AG04450 (cell line): ENCODE results near the gene PAX7. TPM values are rescaled to one million over a fixed set of nuclear protein-coding genes. Genes with fewer than 3 reads are reported as not detected.

Experiments used
- CTCF ChIA-PET: fragments of 300-600, 350-600 bp; formaldehyde crosslinking; extraction: SDS; loops from one replicate; lab custom pipeline; 2022; ENCODE audit warnings: antibody characterized with exemption, inconsistent platforms; lab: Charles Lee
- POLR2A ChIA-PET: fragments of 350-600 bp; formaldehyde crosslinking; extraction: SDS; loops from one replicate; lab custom pipeline; 2021; ENCODE audit warnings: antibody characterized with exemption, inconsistent platforms; lab: Yijun Ruan, JAX
- DNase-seq: peaks from one replicate; pipeline ENCODE4 v3.0.0-alpha.2; 2011; ENCODE audit warnings: low read depth, low spot score
- H3K27ac ChIP-seq: one replicate; pipeline ENCODE4 v1.5.1; 2012; ENCODE audit warnings: low read depth, low read length, control low read depth
- H3K27me3 ChIP-seq: one replicate; pipeline ENCODE4 v1.6.0; 2012; ENCODE audit warnings: low read length; ENCODE audit not compliant: control insufficient read depth, insufficient read depth
- H3K4me3 ChIP-seq: 2 replicates; pipeline ENCODE4 v1.5.1; 2011; ENCODE audit warnings: mild to moderate bottlenecking, low read depth, low read length, control low read depth
- H3K9me3 ChIP-seq: 2 replicates; pipeline ENCODE4 v1.5.1; 2012; ENCODE audit warnings: low read length; ENCODE audit not compliant: control insufficient read depth, insufficient read depth
- polyA plus RNA-seq: library from polyadenylated mRNA; depleted of rRNA; stranded (reverse); fragments of >200 nt; gene quantifications from 2 replicates; pipeline ENCODE4 v1.2.3, GENCODE V29; 2011
- TF ChIP-seq, protein P1 (sequence below): IDR thresholded peaks from 2 replicates; pipeline ENCODE4 v1.5.1; 2011; ENCODE audit warnings: low read depth, low read length, control low read depth, inconsistent platforms

Gene PAX7
- polyA plus RNA-seq, 1 experiment = not detected

DNA sequence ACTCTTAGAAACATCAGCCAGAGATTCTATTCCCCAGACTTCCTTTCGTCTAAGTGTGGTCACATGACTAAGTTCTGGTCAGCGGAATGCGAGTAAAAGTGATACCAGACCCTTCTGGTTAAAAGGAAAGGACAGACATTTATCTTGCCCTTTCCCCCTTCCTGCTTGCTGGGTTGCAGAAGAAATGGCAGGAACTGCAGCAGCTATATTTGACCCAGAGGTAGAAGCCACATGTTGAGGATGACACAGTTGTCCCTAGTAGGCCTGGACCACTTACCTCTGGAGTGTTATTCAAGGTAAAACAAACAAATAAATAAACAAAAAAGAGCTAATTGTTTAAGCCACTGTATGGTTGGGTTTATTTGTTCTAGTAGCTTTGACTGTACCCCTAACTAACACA is 155.5 kb downstream of the PAX7 start:
- peaks cover 15% of the 10 kb centered on the region for H3K27me3 ChIP-seq

DNA sequence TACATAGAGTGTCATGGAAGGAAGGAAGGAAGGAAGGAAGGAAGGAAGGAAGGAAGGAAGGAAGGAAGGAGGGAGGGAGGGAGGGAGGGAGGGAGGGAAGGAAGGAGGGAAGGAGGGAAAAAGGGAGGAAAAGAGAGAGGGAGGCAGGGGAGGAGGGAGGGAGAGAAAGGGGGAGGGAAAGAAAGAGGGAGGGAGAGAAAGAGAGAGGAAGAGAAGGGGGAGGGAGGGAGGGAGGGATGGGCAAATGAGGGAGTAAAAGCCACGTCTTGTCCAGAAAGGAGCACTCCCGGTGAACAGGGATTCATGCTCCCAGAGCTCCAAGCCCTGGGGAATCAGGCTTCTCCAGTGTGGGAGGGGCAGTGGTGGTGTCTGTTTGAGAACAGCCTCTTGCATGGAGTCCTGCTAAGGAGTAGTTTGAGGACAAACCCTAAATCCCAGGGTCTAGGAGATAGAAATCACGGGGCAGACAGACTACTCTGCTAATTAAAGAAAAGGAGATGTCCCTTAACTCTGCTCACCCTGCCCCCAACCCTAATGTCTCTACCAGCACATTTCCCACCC is 157.3 kb downstream of the PAX7 start:
- DNase-seq = no peak
- TF ChIP-seq, protein P1, sequence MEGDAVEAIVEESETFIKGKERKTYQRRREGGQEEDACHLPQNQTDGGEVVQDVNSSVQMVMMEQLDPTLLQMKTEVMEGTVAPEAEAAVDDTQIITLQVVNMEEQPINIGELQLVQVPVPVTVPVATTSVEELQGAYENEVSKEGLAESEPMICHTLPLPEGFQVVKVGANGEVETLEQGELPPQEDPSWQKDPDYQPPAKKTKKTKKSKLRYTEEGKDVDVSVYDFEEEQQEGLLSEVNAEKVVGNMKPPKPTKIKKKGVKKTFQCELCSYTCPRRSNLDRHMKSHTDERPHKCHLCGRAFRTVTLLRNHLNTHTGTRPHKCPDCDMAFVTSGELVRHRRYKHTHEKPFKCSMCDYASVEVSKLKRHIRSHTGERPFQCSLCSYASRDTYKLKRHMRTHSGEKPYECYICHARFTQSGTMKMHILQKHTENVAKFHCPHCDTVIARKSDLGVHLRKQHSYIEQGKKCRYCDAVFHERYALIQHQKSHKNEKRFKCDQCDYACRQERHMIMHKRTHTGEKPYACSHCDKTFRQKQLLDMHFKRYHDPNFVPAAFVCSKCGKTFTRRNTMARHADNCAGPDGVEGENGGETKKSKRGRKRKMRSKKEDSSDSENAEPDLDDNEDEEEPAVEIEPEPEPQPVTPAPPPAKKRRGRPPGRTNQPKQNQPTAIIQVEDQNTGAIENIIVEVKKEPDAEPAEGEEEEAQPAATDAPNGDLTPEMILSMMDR = no peak
- no peaks in the 10 kb centered on the region for H3K9me3 ChIP-seq
- ChIA-PET POLR2A (no interaction called here), CTCF (no interaction called here)
- no peak overlapping the region for H3K4me3 ChIP-seq
- peaks cover 15% of the 10 kb centered on the region for H3K27me3 ChIP-seq
- H3K27ac ChIP-seq = no peak overlapping the region

More for the DNA sequence above, 155.5 kb downstream of the PAX7 start:
- POLR2A ChIA-PET = no interaction called here
- Histone ChIP-seq H3K27ac (no peak overlapping the region), H3K4me3 (no peak overlapping the region), H3K9me3 (no peaks in the 10 kb centered on the region)
- TF ChIP-seq, protein P1 = no peak
- no peak for DNase-seq
- CTCF ChIA-PET = interaction anchor here (0.6 kb wide), 1 partner anchor 59 kb away, joined by 6 read pairs; no protein-coding TSS in a partner anchor

DNA sequence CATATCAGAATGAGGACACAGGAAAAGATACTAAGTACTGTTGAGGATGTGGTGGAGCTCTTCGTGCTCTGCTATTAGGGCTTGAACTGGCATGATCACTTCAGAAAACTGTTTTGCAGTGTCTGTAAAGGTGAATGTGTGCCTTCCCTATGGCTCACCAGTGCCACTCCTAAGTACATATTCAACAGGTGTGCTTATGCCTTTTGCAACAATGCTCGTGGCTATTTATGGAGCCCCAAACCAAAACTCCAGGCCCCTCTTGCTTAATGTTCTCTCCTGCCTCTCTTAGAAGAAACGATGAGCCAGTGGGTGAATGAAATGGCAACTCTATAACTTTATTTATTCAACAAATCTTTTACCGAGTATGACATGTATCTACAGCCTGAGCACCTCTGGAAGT is 158.6 kb downstream of the PAX7 start:
- Histone ChIP-seq H3K4me3 (no peak overlapping the region), H3K27ac (no peak overlapping the region), H3K9me3 (no peaks in the 10 kb centered on the region), H3K27me3 (peaks cover 17% of the 10 kb centered on the region)
- TF ChIP-seq, protein P1 = no peak
- CTCF ChIA-PET = no interaction called here
- POLR2A ChIA-PET = no interaction called here
- no peak for DNase-seq

DNA sequence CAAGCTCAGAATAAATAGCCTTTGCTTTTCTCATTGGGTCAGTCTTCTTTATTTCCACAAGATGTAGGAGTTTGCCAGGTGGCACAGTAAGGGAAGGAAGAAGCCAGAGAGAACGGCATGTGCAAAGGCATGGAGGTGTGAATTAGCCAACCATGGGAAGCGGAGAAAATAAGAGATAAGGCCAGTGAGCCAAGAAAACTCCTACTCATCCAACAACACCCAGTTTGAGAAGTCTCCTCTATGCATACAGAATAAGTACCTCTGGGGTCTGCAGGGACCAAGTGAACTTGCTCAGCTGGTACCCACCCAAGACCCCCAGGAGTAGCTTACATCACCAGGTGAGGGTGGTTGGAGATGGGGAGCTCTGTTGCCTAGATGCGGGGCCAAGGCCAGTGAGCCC is 162.1 kb downstream of the PAX7 start:
- Histone ChIP-seq H3K4me3 (no peak overlapping the region), H3K27ac (no peak overlapping the region), H3K27me3 (peaks cover 11% of the 10 kb centered on the region), H3K9me3 (no peaks in the 10 kb centered on the region)
- TF ChIP-seq, protein P1 = no peak
- POLR2A ChIA-PET = no interaction called here
- CTCF ChIA-PET = no interaction called here
- no peak for DNase-seq

DNA sequence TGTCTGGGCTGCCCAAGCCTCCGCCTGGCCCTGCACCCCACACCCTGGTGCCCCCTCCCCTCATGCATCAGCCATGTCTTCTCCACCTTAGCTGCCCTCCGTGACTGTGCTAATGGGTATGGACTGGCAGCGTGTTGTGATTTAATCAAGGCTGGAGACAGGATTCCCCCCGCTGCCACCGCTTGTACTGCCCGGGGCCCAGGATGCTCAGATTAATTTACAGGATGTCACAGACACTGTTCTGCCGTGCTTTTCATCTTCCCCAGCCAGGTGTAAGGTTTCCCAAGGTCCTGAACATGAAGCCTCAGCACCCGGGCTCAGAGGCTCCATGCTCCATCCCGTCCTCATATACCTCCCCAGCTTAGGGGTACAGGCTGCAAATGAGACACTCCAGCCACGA is 162.5 kb downstream of the PAX7 start:
- ChIA-PET CTCF (no interaction called here), POLR2A (no interaction called here)
- Histone ChIP-seq H3K9me3 (no peaks in the 10 kb centered on the region), H3K27me3 (peaks cover 11% of the 10 kb centered on the region), H3K4me3 (no peak overlapping the region), H3K27ac (no peak overlapping the region)
- DNase-seq = no peak
- TF ChIP-seq, protein P1 = no peak
